Esophagus squamous epithelium (tissue), 5 donors: ENCODE measurements around the gene CES2. TPM values are rescaled to one million over a fixed set of nuclear protein-coding genes. Genes with fewer than 3 reads are reported as not detected.
A peak's percentile ranks its signal among the peaks of the same experiment; 100 is the strongest.

Source experiments
- DNase-seq: peaks from one replicate; lab custom pipeline; 2025; lab: John Stamatoyannopoulos, UW
- H3K27ac ChIP-seq, 4 donors: fragments of 200-600 bp; sonication (generic); one replicate each; pipeline ENCODE4 v1.5.1; 2016 to 2019; ENCODE audit warnings: mild to moderate bottlenecking in 1 of 4
- H3K27me3 ChIP-seq, 4 donors: fragments of 200-600 bp; sonication (generic); 1 replicate in 3 of 4; 2 replicates in 1 of 4; pipeline versions ENCODE4 v1.5.1 to v1.6.0; 2017 to 2021; ENCODE audit warnings: antibody characterized with exemption in 1 of 4
- H3K36me3 ChIP-seq, 3 donors: fragments of 200-600 bp; sonication (generic); one replicate each; pipeline ENCODE4 v1.5.1; 2016 to 2019
- H3K4me1 ChIP-seq, 3 donors: fragments of 200-600 bp; sonication (generic); one replicate each; pipeline ENCODE4 v1.5.1; 2017 to 2019
- H3K4me3 ChIP-seq, 4 donors: fragments of 200-600 bp; sonication (generic); 1 replicate in 3 of 4; 2 replicates in 1 of 4; pipeline ENCODE4 v1.5.1; 2016 to 2019; ENCODE audit warnings: mild to moderate bottlenecking in 2 of 4, moderate library complexity in 1 of 4
- H3K9me3 ChIP-seq, 3 donors: fragments of 200-600 bp; sonication (generic); one replicate each; pipeline ENCODE4 v1.5.1; 2016 to 2019
- CTCF ChIP-seq, 6 experiments: fragments of 450-650 bp in 4 of 6; fragments of 200-600 bp in 2 of 6; sonication (generic) in 2 of 6; IDR thresholded peaks; one replicate each; pipeline ENCODE4 v1.5.1; 2016 to 2019; ENCODE audit warnings: antibody characterized with exemption in 6 of 6, mild to moderate bottlenecking in 4 of 6, moderate library complexity in 4 of 6
- POLR2A ChIP-seq, 4 donors: fragments of 450-650 bp; IDR thresholded peaks; one replicate each; pipeline ENCODE4 v1.6.1; 2017; ENCODE audit warnings: antibody characterized with exemption in 4 of 4, mild to moderate bottlenecking in 4 of 4, moderate library complexity in 3 of 4
- WGBS, 2 donors: methylation state at CpG; one replicate each; pipeline ENCODE4 v1.1.5; 2018; 5-methylcytosine and 5-hydroxymethylcytosine counted together
- intact Hi-C: fragments of 100-400 bp; cut with DNase I; formaldehyde crosslinking; loops from one replicate; pipeline ENCODE4 v1.15.0; 2022
- total RNA-seq, 4 donors: library from RNA; depleted of rRNA; stranded (reverse); fragments of >200 nt; gene quantifications; one replicate each; pipeline ENCODE4 v1.1.0, GENCODE V29; 2016
- donor health status: DM: yes; HTN: yes; CAD: no.

CES2 gene
- total RNA-seq, 4 donors from 2014 or later, result 120 to 250 (median 170) TPM

GRCh38 chr16:66904846-66905632, 30.3 kb upstream of the CES2 start:
- peaks cover 36 to 91% (median 56%) of the 10 kb centered on the region in 3 donors for H3K4me1 ChIP-seq
- peak overlapping the region; percentile 68 to 93 (median 90) for H3K27ac ChIP-seq
- H3K36me3 ChIP-seq, result no peaks in the 10 kb centered on the region
- H3K27me3 ChIP-seq, result no peaks in the 10 kb centered on the region
- no peak for TF ChIP-seq CTCF (IDR thresholded peaks at IDR 0.05)
- TF ChIP-seq POLR2A (IDR thresholded peaks at IDR 0.05), result no peak
- WGBS, 2 donors, result 45% methylated on average over 10 to 12 of the region's 16 CpGs
- H3K9me3 ChIP-seq, result no peaks in the 10 kb centered on the region
- DNase-seq, result no peak
- intact Hi-C loops, result no loop called here
- peak overlapping the region in 1 of 4 donors; percentile 18 for H3K4me3 ChIP-seq

GRCh38 chr16:66905633-66906539, 29.4 kb upstream of the CES2 start:
- Histone ChIP-seq H3K9me3 (no peaks in the 10 kb centered on the region), H3K4me1 (peaks cover 28 to 91% (median 52%) of the 10 kb centered on the region in 3 donors), H3K36me3 (no peaks in the 10 kb centered on the region), H3K4me3 (no peak overlapping the region), H3K27ac (peak overlapping the region; percentile 68 to 93 (median 90)), H3K27me3 (no peaks in the 10 kb centered on the region)
- intact Hi-C loops, result no loop called here
- DNase-seq, result no peak
- 56 to 65% methylated on average over 8 of the region's 11 CpGs for WGBS, 2 donors
- no peak for TF ChIP-seq CTCF (IDR thresholded peaks at IDR 0.05)
- peak in 1 of 4 donors; percentile 16 for TF ChIP-seq POLR2A (IDR thresholded peaks at IDR 0.05)

- intact Hi-C loops, result no loop called here
- no peak for DNase-seq
- Histone ChIP-seq H3K36me3 (no peaks in the 10 kb centered on the region), H3K27me3 (no peaks in the 10 kb centered on the region), H3K27ac (peak overlapping the region; percentile 68 to 93 (median 90)), H3K9me3 (no peaks in the 10 kb centered on the region), H3K4me1 (peaks cover 28 to 90% (median 44%) of the 10 kb centered on the region in 3 donors), H3K4me3 (no peak overlapping the region)
- no peak for TF ChIP-seq POLR2A (IDR thresholded peaks at IDR 0.05)
- TF ChIP-seq CTCF (IDR thresholded peaks at IDR 0.05), result no peak
- 62 to 73% methylated on average over 4 to 5 of the region's 7 CpGs for WGBS, 2 donors
Measured at GRCh38 chr16:66906916-66907836, 28.1 kb upstream of the CES2 start.

GRCh38 chr16:66908116-66908515, 27.2 kb upstream of the CES2 start:
- peak overlapping the region in 2 of 4 donors; percentile 26 to 93 for H3K27ac ChIP-seq
- 90% methylated on average over 2 of the region's 3 CpGs; no CpG with 5 or more reads in 1 of the 2 donors for WGBS, 2 donors

More at GRCh38 chr16:66908116-66908515, 27.2 kb upstream of the CES2 start:
- intact Hi-C loops, result no loop called here
- Histone ChIP-seq H3K36me3 (no peaks in the 10 kb centered on the region), H3K27me3 (no peaks in the 10 kb centered on the region), H3K4me1 (peaks cover 22 to 81% (median 37%) of the 10 kb centered on the region in 3 donors), H3K9me3 (no peaks in the 10 kb centered on the region), H3K4me3 (no peak overlapping the region)
- TF ChIP-seq CTCF (IDR thresholded peaks at IDR 0.05) (no peak), POLR2A (IDR thresholded peaks at IDR 0.05) (no peak)
- no peak for DNase-seq
